ENCODE results near the gene BAK1. TPM values are rescaled to one million over a fixed set of nuclear protein-coding genes. Genes with fewer than 3 reads are reported as not detected.

Gene BAK1
- total RNA-seq, 1 experiment from 2014 or later: 31.5 TPM

- no peak for ATAC-seq
- Histone ChIP-seq H3K4me3 (ENCODE audit: low read depth in 2 of 2, low read length in 2 of 2) (no peak overlapping the region), H3K36me3 (ENCODE audit: control insufficient read depth, insufficient read depth, low read length) (no peaks in the 10 kb centered on the region), H3K27me3 (ENCODE audit: control insufficient read depth, insufficient read depth, low read length) (no peaks in the 10 kb centered on the region), H3K9me3 (ENCODE audit: control insufficient read depth, insufficient read depth, low read depth, low read length) (no peaks in the 10 kb centered on the region), H3K27ac (ENCODE audit: low read length) (no peak overlapping the region), H3K4me1 (ENCODE audit: control insufficient read depth, insufficient read depth, low read length) (no peaks in the 10 kb centered on the region)
- TF ChIP-seq CTCF (IDR thresholded peaks at IDR 0.05) (no peak), TCF7L2 (IDR thresholded peaks at IDR 0.05; ENCODE audit: low read depth, low read length) (no peak), REST (IDR thresholded peaks at IDR 0.05; ENCODE audit: insufficient read depth in 1 of 2, low read depth in 2 of 2, low read length in 1 of 2) (no peak), POLR2AphosphoS5 (IDR thresholded peaks at IDR 0.05; ENCODE audit: low read depth, low read length) (no peak), SIN3A (IDR thresholded peaks at IDR 0.05; ENCODE audit: borderline replicate concordance, insufficient read depth, low read depth, low read length) (no peak)
- BruUV-seq (replicated peaks): no TSS peak
- POLR2A ChIA-PET: interaction anchor here (0.6 to 0.7 kb wide), 4 partner anchors 25 to 138 kb away, joined by 3 to 8 read pairs (median 3); no protein-coding TSS in a partner anchor
- in situ Hi-C loops (cut with HindIII; ENCODE audit: low pct_unique_long_range_greater_than_20kb, low sequenced_read_pairs): no loop called here
- intact Hi-C loops (cut with micrococcal nuclease; ENCODE audit: unreplicated experiment): no loop called here
- CTCF ChIA-PET: no interaction called here
- DNase-seq (ENCODE audit: low read depth, low spot score): no peak
Measured at GRCh38 chr6:33551538-33551937, 28.5 kb downstream of the BAK1 start.

GRCh38 chr6:33549896-33550295 is 30.2 kb downstream of the BAK1 start:
- no TSS peak for BruUV-seq (replicated peaks)
- in situ Hi-C loops (cut with HindIII; ENCODE audit: low pct_unique_long_range_greater_than_20kb, low sequenced_read_pairs): no loop called here

More at GRCh38 chr6:33549896-33550295, 30.2 kb downstream of the BAK1 start:
- intact Hi-C loops (cut with micrococcal nuclease; ENCODE audit: unreplicated experiment): no loop called here
- TF ChIP-seq SIN3A (IDR thresholded peaks at IDR 0.05; ENCODE audit: borderline replicate concordance, insufficient read depth, low read depth, low read length): no peak
- no peak for TF ChIP-seq CTCF (IDR thresholded peaks at IDR 0.05)
- no peak for TF ChIP-seq POLR2AphosphoS5 (IDR thresholded peaks at IDR 0.05; ENCODE audit: low read depth, low read length)
- no peak for TF ChIP-seq TCF7L2 (IDR thresholded peaks at IDR 0.05; ENCODE audit: low read depth, low read length)
- TF ChIP-seq REST (IDR thresholded peaks at IDR 0.05; ENCODE audit: insufficient read depth in 1 of 2, low read depth in 2 of 2, low read length in 1 of 2): no peak
- H3K4me3 ChIP-seq (ENCODE audit: low read depth in 2 of 2, low read length in 2 of 2): no peak overlapping the region
- POLR2A ChIA-PET: no interaction called here
- DNase-seq (ENCODE audit: low read depth, low spot score): no peak
- H3K27me3 ChIP-seq (ENCODE audit: control insufficient read depth, insufficient read depth, low read length): no peaks in the 10 kb centered on the region
- no peaks in the 10 kb centered on the region for H3K9me3 ChIP-seq (ENCODE audit: control insufficient read depth, insufficient read depth, low read depth, low read length)
- CTCF ChIA-PET: no interaction called here
- no peak for ATAC-seq
- no peaks in the 10 kb centered on the region for H3K36me3 ChIP-seq (ENCODE audit: control insufficient read depth, insufficient read depth, low read length)
- no peak overlapping the region for H3K27ac ChIP-seq (ENCODE audit: low read length)
- no peaks in the 10 kb centered on the region for H3K4me1 ChIP-seq (ENCODE audit: control insufficient read depth, insufficient read depth, low read length)
